Tibial artery (tissue), 4 donors: ENCODE data around the gene UBAC2.
A peak's percentile ranks its signal among the peaks of the same experiment; 100 is the strongest.

Experiments
- DNase-seq, 2 donors: peaks; one replicate each; pipeline ENCODE4 v3.0.0-alpha.2; 2019
- H3K27ac ChIP-seq, 2 donors: fragments of 200-600 bp; sonication (generic) in 1 of 2; 1 replicate in 1 of 2; 2 replicates in 1 of 2; pipeline ENCODE4 v1.5.1; 2018 to 2019; ENCODE audit warnings: mild to moderate bottlenecking in 1 of 2
- H3K27me3 ChIP-seq, 2 donors: fragments of 200-600 bp; sonication (generic) in 1 of 2; one replicate each; pipeline versions ENCODE4 v1.5.1 to v1.6.0; 2016 to 2019
- H3K36me3 ChIP-seq, 3 donors: fragments of 200-600 bp; sonication (generic) in 2 of 3; one replicate each; pipeline ENCODE4 v1.5.1; 2016 to 2019; ENCODE audit warnings: mild to moderate bottlenecking in 2 of 3
- H3K4me1 ChIP-seq, 4 donors: fragments of 200-600 bp; sonication (generic) in 2 of 4; 1 replicate in 3 of 4; 2 replicates in 1 of 4; pipeline ENCODE4 v1.5.1; 2016 to 2019
- H3K4me3 ChIP-seq, 2 donors: fragments of 200-600 bp; sonication (generic) in 1 of 2; 1 replicate in 1 of 2; 2 replicates in 1 of 2; pipeline ENCODE4 v1.5.1; 2018 to 2019; ENCODE audit warnings: mild to moderate bottlenecking in 2 of 2
- H3K9me3 ChIP-seq, 3 donors: fragments of 200-600 bp; sonication (generic) in 1 of 3; one replicate each; pipeline ENCODE4 v1.5.1; 2016 to 2019
- CTCF ChIP-seq, 2 experiments: fragments of 200-600 bp in 1 of 2; fragments of 450-650 bp in 1 of 2; IDR thresholded peaks; one replicate each; pipeline ENCODE4 v1.5.1; 2017 to 2019; ENCODE audit warnings: antibody characterized with exemption in 2 of 2, mild to moderate bottlenecking in 1 of 2, moderate library complexity in 1 of 2
- intact Hi-C: fragments of 100-400 bp; cut with DNase I; formaldehyde crosslinking; loops from one replicate; pipeline ENCODE4 v1.15.0; 2023; ENCODE audit warnings: low total_unique reads

Gene UBAC2

DNA sequence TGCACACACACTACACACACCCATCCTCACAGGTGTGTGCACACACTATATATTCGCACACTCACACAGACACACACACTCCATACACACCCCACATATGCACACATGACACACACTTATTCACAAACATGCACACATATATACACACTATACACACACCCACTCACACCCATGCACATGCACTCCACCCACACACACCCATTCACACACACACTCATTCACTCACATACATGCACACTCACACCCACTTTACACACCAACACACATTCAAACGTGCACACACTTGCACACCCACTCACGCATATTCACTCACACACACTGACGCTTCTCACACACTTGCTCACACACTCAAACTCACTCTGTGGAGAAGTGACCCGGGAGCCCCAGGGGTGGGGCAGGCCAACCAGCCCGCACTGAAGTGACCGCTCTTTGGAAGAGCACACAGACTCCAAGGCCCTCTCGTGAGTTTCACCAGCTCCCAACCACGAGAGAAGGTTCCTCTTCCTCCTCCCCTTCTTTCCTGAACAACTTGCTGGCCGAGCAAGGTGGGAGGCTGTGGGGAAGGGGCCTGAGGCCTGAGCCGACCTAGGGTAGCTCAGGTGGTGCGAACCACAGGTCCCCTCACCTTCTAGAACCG is 214.5 kb downstream of the UBAC2 start:
- intact Hi-C loops: no loop called here
- H3K9me3 ChIP-seq: no peaks in the 10 kb centered on the region
- no peaks in the 10 kb centered on the region for H3K36me3 ChIP-seq
- DNase-seq: peak; percentile 38 to 70
- TF ChIP-seq CTCF (IDR thresholded peaks at IDR 0.05): no peak
- H3K27me3 ChIP-seq: peaks cover 0 to 10% of the 10 kb centered on the region in 2 donors
- H3K4me1 ChIP-seq: no peaks in the 10 kb centered on the region
- H3K4me3 ChIP-seq: no peak overlapping the region
- H3K27ac ChIP-seq: no peak overlapping the region

GRCh38 chr13:99415851-99416331 is 215.2 kb downstream of the UBAC2 start:
- Histone ChIP-seq H3K4me3 (no peak overlapping the region), H3K36me3 (no peaks in the 10 kb centered on the region), H3K27me3 (peaks cover 0 to 15% of the 10 kb centered on the region in 2 donors), H3K9me3 (no peaks in the 10 kb centered on the region), H3K4me1 (no peaks in the 10 kb centered on the region), H3K27ac (no peak overlapping the region)
- DNase-seq: peak; percentile 20 to 65
- no peak for TF ChIP-seq CTCF (IDR thresholded peaks at IDR 0.05)
- intact Hi-C loops: no loop called here

DNA sequence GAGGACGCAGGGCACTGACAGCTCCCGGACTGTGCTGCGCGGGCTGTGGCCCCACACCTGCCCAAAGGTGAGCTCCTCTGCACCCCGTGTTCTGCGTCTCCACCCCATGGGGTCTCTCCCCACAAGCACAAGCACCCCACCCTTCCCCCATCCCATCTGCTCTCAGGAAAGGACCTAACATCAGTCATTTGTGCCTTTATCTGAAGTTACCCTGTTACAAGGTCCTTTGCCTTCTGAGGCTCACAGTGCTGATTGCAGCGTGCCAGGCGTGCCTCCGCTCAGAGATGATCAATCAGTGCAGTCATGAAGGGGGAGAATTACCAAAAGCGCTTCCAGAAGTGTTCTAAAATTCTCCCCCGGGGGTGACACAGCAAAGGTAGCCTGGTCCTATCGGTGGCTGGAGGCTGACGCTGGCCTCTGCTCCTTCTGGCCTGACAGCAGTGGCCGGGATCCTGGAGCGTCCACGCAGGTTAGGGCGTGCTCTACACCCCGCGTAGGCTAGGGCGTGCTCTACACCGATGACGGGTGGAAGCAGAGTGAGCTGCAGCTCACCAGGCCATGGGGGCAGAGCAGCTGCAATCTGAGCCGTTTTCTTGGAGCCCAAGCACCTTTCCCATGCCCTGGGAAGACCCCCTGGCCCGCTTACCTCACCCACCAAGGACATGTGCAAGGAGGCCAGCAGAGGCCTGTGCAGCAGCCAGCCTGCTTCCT is 215.9 kb downstream of the UBAC2 start:
- intact Hi-C loops: no loop called here
- no peak overlapping the region for H3K4me3 ChIP-seq
- H3K36me3 ChIP-seq: no peaks in the 10 kb centered on the region
- H3K27ac ChIP-seq: no peak overlapping the region
- no peaks in the 10 kb centered on the region for H3K4me1 ChIP-seq
- H3K27me3 ChIP-seq: peaks cover 0 to 18% of the 10 kb centered on the region in 2 donors
- TF ChIP-seq CTCF (IDR thresholded peaks at IDR 0.05): no peak
- peak in 1 of 2 donors; percentile 13 for DNase-seq
- H3K9me3 ChIP-seq: no peaks in the 10 kb centered on the region

DNA sequence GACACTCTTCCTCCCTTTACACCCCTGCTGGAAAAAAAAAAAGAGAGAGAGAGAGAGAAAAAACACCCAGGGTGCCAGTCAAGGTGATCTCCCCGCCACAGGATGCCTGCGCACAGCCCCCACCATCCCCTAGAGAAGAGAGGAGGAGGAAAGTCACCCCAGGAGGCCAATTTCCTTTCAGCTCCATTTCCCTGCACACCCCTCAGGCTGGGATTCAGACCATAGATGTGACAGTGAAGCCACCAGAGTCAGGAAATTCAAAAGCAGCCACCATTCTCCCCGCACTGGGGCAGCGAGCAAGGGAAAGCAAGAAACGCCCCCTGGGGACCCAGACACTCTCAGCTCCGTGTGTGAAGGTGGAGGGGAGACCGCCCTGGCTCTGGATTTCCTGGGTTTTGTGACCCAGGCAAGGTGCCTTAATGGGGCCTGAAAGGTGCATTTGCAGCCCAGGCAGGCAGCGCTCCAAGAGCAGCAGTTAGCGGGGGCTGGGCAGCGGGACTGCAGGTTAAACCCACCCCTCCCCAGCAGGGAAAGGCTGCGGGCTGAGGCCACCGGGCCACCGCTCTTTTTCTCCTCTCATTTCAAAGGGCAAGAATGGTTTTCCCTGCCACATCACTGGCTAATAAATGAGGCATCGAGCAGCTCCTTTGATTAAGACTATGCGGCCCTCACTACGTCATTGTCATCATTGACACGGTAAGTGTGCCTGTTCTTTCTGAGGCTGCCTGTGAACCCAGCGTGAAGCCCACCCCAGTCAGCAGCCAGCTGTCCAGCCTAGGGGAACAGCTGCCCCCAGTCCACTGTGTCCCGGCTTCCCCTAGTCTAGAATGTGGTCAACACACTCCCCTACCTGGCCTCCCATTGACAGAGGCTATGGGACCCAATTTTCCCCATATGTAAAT is 216.8 kb downstream of the UBAC2 start:
- Histone ChIP-seq H3K4me3 (no peak overlapping the region), H3K4me1 (no peaks in the 10 kb centered on the region), H3K27me3 (peaks cover 0 to 24% of the 10 kb centered on the region in 2 donors), H3K9me3 (no peaks in the 10 kb centered on the region), H3K36me3 (no peaks in the 10 kb centered on the region), H3K27ac (no peak overlapping the region)
- DNase-seq: no peak
- no peak for TF ChIP-seq CTCF (IDR thresholded peaks at IDR 0.05)
- intact Hi-C loops: no loop called here

- no peak for TF ChIP-seq CTCF (IDR thresholded peaks at IDR 0.05)
- H3K27me3 ChIP-seq: peaks cover 0 to 27% of the 10 kb centered on the region in 2 donors
- H3K4me1 ChIP-seq: no peaks in the 10 kb centered on the region
- no peaks in the 10 kb centered on the region for H3K36me3 ChIP-seq
- no peak overlapping the region for H3K27ac ChIP-seq
- H3K9me3 ChIP-seq: no peaks in the 10 kb centered on the region
- intact Hi-C loops: no loop called here
- no peak overlapping the region for H3K4me3 ChIP-seq
- DNase-seq: no peak
These were observed 217.6 kb downstream of the UBAC2 start for GRCh38 chr13:99418103-99418842.
